ENCODE measurements around the gene GRHL1.
A peak's percentile ranks its signal among the peaks of the same experiment; 100 is the strongest.

The GRHL1 gene

GRCh38 chr2:9965119-9965822, 13.8 kb downstream of the GRHL1 start:
- no peak overlapping the region for H3K4me3 ChIP-seq (ENCODE audit: low read length)
- no peak for TF ChIP-seq CTCF (conservative IDR thresholded peaks at IDR 0.05; ENCODE audit: low read length)
- DNase-seq (ENCODE audit: low read depth): no peak

- TF ChIP-seq CTCF (conservative IDR thresholded peaks at IDR 0.05; ENCODE audit: low read length): no peak
- no peak overlapping the region for H3K4me3 ChIP-seq (ENCODE audit: low read length)
- DNase-seq (ENCODE audit: low read depth): no peak
Observed at GRCh38 chr2:9966491-9967022, 15.1 kb downstream of the GRHL1 start.

- no peak overlapping the region for H3K4me3 ChIP-seq (ENCODE audit: low read length)
- no peak for TF ChIP-seq CTCF (conservative IDR thresholded peaks at IDR 0.05; ENCODE audit: low read length)
- no peak for DNase-seq (ENCODE audit: low read depth)
Observed at GRCh38 chr2:9967053-9967775, 15.7 kb downstream of the GRHL1 start.

GRCh38 chr2:9968553-9969497, 17.3 kb downstream of the GRHL1 start:
- H3K4me3 ChIP-seq (ENCODE audit: low read length): no peak overlapping the region
- DNase-seq (ENCODE audit: low read depth): no peak
- no peak for TF ChIP-seq CTCF (conservative IDR thresholded peaks at IDR 0.05; ENCODE audit: low read length)

- no peak for TF ChIP-seq CTCF (conservative IDR thresholded peaks at IDR 0.05; ENCODE audit: low read length)
Observed at GRCh38 chr2:9970200-9971044, 18.9 kb downstream of the GRHL1 start.

GRCh38 chr2:9971105-9971818, 19.8 kb downstream of the GRHL1 start:
- no peak overlapping the region for H3K4me3 ChIP-seq (ENCODE audit: low read length)
- no peak for TF ChIP-seq CTCF (conservative IDR thresholded peaks at IDR 0.05; ENCODE audit: low read length)
- DNase-seq (ENCODE audit: low read depth): peak; percentile 74

More at GRCh38 chr2:9970200-9971044, 18.9 kb downstream of the GRHL1 start:
- DNase-seq (ENCODE audit: low read depth): peak; percentile 16
- no peak overlapping the region for H3K4me3 ChIP-seq (ENCODE audit: low read length)

All from AG10803 (cell line).